ENCODE results near the gene LCE5A. TPM values are rescaled to one million over a fixed set of nuclear protein-coding genes. Genes with fewer than 3 reads are reported as not detected.

The LCE5A gene, protein sequence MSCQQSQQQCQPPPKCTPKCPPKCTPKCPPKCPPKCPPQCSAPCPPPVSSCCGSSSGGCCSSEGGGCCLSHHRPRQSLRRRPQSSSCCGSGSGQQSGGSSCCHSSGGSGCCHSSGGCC
- total RNA-seq = not detected in 2 replicates

- DNase-seq (ENCODE audit: low read depth) = no peak
Measured at GRCh38 chr1:152510503-152510902, at the start of gene LCE5A. TSS of gene LCE5A (plus strand) at chr1:152510803. CDS start at chr1:152511535, 732 bp downstream.

- DNase-seq (ENCODE audit: low read depth) = peak; percentile 40
Measured at GRCh38 chr1:152461544-152461943, 49.1 kb upstream of the LCE5A start.

- DNase-seq (ENCODE audit: low read depth) = no peak
Measured at GRCh38 chr1:152462636-152463035, 48.0 kb upstream of the LCE5A start.

- DNase-seq (ENCODE audit: low read depth) = no peak
Measured at GRCh38 chr1:152466217-152466616, 44.4 kb upstream of the LCE5A start.

- no peak for DNase-seq (ENCODE audit: low read depth)
Measured at GRCh38 chr1:152473887-152474537, 36.6 kb upstream of the LCE5A start.

GRCh38 chr1:152479792-152480595 lies 30.6 kb upstream of the LCE5A start:
- DNase-seq (ENCODE audit: low read depth) = no peak

DNA sequence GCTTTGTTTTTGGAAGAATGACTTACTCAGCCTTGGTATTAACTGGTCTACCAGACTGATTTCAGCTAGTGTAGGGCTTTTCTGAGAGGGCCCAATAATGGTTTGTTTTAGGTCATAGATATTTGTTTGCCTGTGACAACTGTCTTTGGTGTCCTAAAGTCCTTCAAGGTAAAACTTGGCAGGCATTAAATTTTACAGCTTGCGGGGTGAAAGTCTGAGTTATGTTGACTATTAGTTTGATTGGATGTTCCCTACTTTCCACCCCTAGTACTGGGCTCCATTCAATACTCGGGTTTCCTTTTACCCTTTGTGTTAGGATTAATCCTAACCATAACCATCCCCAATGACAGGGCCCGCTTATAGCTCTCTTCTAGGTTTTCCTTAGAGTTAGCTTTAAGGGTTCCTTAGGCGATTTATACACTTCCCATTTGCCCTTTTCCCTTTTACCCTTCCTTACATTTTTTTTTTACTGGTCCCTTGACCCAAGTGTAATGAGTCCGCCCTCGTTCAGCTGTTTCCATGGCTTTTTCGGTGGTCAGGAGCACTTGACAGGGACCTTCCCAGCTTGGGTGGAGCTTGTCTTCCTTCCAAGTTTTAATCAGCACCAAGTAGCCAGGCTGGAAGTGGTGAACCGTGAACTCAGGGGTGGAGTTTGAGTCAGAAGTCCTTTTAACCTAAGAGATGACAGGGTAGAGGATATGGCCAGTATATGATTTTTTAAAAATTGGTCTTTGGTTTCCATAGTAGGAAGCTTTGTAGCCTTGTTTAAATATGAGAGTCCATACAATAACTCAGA lies 28.5 kb upstream of the LCE5A start:
- DNase-seq (ENCODE audit: low read depth) = peak; percentile 29

- no peak for DNase-seq (ENCODE audit: low read depth)
Measured at GRCh38 chr1:152486400-152487006, 24.1 kb upstream of the LCE5A start.

DNA sequence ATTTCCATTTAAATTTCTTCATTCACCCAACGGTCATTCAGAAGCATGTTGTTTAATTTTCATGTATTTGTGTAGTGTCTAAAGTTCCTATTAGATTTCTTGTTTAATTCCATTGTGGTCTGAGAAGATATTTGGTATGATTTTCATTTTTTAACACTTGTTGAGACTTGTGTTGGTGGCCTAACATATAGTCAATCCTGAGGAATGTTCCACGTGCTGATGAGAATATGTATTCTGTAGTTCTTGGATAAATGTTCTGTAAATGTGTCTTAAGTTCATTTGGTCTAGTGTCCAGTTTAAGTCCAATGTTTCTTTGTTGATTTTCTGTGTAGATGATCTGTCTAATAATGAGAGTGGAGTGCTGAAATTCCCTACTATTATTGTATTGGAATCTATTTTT lies 22.7 kb upstream of the LCE5A start:
- DNase-seq (ENCODE audit: low read depth) = no peak

DNA sequence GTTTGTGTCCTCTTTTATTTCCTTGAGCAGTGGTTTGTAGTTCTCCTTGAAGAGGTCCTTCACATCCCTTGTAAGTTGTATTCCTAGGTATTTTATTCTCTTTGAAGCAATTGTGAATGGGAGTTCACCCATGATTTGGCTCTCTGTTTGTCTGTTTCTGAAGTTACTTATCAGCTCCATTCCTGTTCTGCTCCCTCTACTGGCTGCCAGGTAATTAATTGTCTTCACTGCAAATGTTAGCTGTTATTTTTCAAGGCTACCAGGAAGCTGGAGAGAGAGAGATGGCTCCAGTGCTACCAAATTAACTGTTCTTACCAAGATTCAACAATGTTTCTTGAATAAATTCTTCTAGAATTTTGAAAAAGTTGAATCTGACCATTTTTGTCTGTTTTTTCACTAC lies 19.1 kb upstream of the LCE5A start:
- peak; percentile 40 for DNase-seq (ENCODE audit: low read depth)

- no peak for DNase-seq (ENCODE audit: low read depth)
Measured at GRCh38 chr1:152495066-152495675, 15.4 kb upstream of the LCE5A start.

- no peak for DNase-seq (ENCODE audit: low read depth)
Measured at GRCh38 chr1:152497273-152497672, 13.3 kb upstream of the LCE5A start.

GRCh38 chr1:152501704-152502103 lies 8.9 kb upstream of the LCE5A start:
- DNase-seq (ENCODE audit: low read depth) = peak; percentile 17

GRCh38 chr1:152502496-152503180 lies 8.0 kb upstream of the LCE5A start:
- DNase-seq (ENCODE audit: low read depth) = peak; percentile 53

DNA sequence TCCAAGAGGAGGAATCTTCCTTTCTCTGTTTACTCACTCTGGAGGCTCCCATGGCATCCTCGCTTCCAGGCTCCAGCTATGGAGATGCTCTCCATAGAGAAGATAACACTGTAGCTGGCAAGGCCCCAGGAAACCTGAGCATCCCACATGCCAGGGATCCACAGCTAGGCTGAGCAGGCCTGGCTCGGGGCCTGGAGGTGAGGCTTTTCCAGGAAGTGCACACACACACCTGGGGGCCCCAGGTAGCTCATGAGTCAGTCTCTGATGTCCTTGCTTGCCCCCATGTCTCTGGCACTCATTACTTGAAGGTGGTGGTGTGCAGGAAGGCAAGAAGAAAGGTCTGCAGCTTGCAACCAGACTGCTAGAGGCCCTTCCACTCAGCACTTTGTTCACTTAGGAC lies 5.5 kb upstream of the LCE5A start:
- no peak for DNase-seq (ENCODE audit: low read depth)

GRCh38 chr1:152506899-152507498 lies 3.6 kb upstream of the LCE5A start:
- DNase-seq (ENCODE audit: low read depth) = no peak

DNA sequence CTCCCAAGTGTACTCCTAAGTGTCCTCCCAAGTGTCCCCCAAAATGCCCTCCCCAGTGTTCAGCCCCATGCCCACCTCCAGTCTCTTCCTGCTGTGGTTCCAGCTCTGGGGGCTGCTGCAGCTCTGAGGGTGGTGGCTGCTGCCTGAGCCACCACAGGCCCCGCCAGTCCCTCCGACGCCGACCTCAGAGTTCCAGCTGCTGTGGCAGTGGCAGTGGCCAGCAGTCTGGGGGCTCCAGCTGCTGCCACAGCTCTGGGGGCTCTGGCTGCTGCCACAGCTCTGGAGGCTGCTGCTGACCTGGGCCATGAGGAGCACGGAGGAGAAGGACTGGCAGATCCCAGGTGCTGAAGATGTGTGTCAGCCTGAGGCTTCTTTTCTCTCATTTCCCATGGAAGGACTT lies 993 bp downstream of the LCE5A start:
- DNase-seq (ENCODE audit: low read depth) = no peak

GRCh38 chr1:152513081-152513480 lies 2.5 kb downstream of the LCE5A start:
- DNase-seq (ENCODE audit: low read depth) = no peak

DNA sequence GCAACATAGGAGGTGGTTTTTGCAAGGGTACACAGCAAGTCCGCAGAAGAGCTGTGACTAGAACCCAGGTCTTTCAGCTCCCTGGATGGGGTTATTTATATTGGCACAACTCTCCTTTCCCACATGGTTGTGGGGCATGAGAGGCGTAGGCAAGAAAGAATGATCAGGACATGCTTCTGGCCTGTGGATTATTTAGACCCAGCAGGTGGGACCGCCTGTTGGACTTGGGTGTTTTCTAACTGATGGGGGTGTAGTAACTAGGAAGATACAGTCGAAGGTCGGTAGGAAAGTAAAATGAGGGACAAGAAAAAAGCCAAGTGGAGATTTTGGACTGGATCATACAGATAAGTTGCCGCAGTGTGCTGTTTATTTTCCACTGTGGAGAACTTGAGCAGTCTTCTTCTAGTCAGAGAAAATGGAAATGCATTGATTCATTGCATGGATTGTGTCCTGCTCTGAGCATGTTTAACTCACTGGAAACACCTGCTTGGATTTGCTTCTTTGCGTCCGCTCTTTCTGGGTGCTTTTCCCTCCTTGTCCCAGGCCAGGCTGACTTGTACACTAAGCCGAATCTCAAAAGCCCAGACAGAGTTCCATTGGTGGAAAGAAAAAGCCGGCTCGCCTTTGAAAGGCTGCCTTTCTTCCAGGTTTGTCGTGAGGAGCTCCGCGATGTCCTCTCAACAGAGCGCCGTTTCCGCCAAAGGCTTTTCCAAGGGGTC lies 4.3 kb downstream of the LCE5A start:
- DNase-seq (ENCODE audit: low read depth) = no peak

DNA sequence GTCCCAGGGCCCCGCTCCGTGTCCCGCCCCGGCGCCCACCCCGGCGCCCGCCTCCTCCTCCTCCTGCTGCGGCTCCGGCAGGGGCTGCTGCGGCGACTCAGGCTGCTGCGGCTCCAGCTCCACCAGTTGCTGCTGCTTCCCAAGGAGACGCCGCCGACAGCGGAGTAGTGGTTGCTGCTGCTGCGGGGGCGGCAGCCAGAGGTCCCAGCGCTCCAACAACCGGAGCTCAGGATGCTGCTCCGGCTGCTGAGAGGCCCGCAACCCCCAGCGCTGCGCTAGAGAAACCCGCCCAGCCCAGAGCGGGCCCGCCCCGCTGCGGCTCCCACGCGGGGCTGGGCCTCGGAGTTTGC lies 4.8 kb downstream of the LCE5A start:
- no peak for DNase-seq (ENCODE audit: low read depth)
